ENCODE results near the gene FSD1. TPM values are rescaled to one million over a fixed set of nuclear protein-coding genes. Genes with fewer than 3 reads are reported as not detected.
A peak's percentile ranks its signal among the peaks of the same experiment; 100 is the strongest.

Gene FSD1
- total and polyA plus RNA-seq, 10 of the 15 experiments (the other 5 are each of a cell fraction or from before 2014, with no cell fraction given), result 0.15 to 5.1 (median 4.0) TPM; not detected in 1

DNA sequence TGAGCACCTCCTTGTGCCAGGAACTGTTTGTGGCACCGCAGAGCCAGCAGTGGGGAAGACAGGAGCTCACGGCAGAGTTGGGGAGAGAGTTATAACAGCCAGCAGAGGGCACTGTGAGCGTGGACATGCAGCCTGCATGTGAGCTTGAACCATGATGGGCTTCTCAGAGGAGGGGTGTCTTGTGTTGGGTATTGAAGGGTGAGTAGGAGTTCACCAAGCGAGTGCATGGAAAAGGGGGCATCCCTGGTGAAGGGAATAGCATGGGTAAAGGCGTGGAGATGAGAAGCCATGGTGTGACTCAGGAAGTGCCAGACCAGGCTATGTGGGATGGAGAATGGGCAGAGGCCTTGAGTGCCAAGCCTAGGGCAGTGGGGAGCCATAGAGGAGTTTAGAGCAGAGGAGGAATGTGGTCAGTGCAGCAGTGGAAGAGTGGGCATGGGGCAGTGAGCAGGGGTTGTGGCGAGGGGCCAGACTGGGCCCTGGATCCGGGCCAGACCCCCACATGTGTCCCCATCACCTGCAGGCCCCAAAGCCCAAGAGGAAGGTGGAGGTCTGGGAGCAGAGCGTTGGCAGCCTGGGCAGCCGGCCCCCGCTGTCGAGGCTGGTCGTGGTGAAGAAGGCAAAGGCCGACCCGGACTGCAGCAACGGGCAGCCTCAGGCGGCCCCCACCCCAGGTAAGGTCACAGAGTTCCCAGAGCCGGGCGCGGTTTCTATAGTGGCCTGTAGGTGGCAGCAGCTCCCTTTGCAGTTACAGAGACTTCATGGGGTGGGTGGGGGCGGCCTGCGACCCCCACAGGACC lies 37.1 kb upstream of the FSD1 start (continued):
- TF ChIP-seq, protein P1, sequence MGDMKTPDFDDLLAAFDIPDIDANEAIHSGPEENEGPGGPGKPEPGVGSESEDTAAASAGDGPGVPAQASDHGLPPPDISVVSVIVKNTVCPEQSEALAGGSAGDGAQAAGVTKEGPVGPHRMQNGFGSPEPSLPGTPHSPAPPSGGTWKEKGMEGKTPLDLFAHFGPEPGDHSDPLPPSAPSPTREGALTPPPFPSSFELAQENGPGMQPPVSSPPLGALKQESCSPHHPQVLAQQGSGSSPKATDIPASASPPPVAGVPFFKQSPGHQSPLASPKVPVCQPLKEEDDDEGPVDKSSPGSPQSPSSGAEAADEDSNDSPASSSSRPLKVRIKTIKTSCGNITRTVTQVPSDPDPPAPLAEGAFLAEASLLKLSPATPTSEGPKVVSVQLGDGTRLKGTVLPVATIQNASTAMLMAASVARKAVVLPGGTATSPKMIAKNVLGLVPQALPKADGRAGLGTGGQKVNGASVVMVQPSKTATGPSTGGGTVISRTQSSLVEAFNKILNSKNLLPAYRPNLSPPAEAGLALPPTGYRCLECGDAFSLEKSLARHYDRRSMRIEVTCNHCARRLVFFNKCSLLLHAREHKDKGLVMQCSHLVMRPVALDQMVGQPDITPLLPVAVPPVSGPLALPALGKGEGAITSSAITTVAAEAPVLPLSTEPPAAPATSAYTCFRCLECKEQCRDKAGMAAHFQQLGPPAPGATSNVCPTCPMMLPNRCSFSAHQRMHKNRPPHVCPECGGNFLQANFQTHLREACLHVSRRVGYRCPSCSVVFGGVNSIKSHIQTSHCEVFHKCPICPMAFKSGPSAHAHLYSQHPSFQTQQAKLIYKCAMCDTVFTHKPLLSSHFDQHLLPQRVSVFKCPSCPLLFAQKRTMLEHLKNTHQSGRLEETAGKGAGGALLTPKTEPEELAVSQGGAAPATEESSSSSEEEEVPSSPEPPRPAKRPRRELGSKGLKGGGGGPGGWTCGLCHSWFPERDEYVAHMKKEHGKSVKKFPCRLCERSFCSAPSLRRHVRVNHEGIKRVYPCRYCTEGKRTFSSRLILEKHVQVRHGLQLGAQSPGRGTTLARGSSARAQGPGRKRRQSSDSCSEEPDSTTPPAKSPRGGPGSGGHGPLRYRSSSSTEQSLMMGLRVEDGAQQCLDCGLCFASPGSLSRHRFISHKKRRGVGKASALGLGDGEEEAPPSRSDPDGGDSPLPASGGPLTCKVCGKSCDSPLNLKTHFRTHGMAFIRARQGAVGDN (IDR thresholded peaks at IDR 0.05), result no peak
- TF ChIP-seq BHLHE40 (IDR thresholded peaks at IDR 0.05; ENCODE audit: borderline replicate concordance in 1 of 2, low read depth in 2 of 2, low read length in 1 of 2) (0 out of 4 replicates have a peak, but pooled peaks of 1 of the 2 experiments have one; percentile 6), RAD21 (IDR thresholded peaks at IDR 0.05; ENCODE audit: insufficient read depth, low read depth, low read length) (peak; percentile 80)
